ENCODE data around the gene FHOD3. TPM values are rescaled to one million over a fixed set of nuclear protein-coding genes. Genes with fewer than 3 reads are reported as not detected.

FHOD3 gene
- total RNA-seq, 1 donor from 2014 or later: not detected

DNA sequence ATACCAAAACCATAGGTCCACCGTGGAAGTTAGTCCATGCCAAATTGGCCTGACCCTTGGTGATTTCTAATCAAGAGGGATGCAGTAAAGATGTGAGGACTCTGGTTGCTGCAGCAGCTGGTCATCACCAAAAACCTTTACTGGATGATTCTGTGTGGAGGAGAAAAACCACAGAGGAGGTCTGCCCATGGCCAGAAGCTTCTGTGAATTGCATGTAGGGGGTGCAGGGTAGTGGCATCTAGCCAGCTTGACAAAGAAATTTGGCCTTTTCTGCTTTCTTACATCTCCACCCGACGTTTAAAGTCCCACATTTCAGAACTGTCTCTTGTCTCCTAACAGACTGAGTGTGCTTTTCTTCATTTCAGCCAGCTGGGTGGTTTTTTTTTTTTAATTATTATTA, 351.3 kb downstream of the FHOD3 start:
- DNase-seq (ENCODE audit: low spot score): no peak
- Mint-ChIP-seq H3K27ac (no peak overlapping the region), H3K9me3 (no peaks in the 10 kb centered on the region), H3K4me1 (ENCODE audit: low read depth) (no peaks in the 10 kb centered on the region), H3K27me3 (ENCODE audit: insufficient read depth) (peaks cover 6% of the 10 kb centered on the region), H3K36me3 (ENCODE audit: low read depth) (no peaks in the 10 kb centered on the region), H3K4me3 (no peak overlapping the region)
- intact Hi-C loops (cut with micrococcal nuclease): no loop called here

DNA sequence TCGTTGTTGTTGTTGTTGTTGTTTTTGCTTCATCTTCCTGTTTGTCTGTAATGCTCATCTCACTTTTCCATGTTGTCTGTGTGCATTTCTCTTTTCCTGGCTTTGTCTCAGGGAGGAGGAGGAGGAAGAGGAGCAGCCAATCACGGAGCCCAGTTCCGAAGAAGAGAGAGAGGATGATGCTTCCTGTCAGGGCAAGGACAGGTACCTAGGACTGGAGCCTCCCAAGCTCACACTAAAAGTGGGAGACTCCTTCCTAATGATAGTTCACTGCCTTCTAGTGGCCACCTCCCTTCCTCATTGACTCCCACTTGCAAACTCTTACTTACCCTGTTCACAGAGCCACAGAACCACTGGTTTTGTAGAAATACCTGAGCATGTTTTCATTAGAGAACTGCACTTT, 351.7 kb downstream of the FHOD3 start:
- H3K27me3 Mint-ChIP-seq (ENCODE audit: insufficient read depth): peaks cover 6% of the 10 kb centered on the region
- H3K9me3 Mint-ChIP-seq: no peaks in the 10 kb centered on the region
- H3K27ac Mint-ChIP-seq: no peak overlapping the region
- H3K36me3 Mint-ChIP-seq (ENCODE audit: low read depth): no peaks in the 10 kb centered on the region
- intact Hi-C loops (cut with micrococcal nuclease): no loop called here
- H3K4me3 Mint-ChIP-seq: no peak overlapping the region
- no peak for DNase-seq (ENCODE audit: low spot score)
- H3K4me1 Mint-ChIP-seq (ENCODE audit: low read depth): no peaks in the 10 kb centered on the region

DNA sequence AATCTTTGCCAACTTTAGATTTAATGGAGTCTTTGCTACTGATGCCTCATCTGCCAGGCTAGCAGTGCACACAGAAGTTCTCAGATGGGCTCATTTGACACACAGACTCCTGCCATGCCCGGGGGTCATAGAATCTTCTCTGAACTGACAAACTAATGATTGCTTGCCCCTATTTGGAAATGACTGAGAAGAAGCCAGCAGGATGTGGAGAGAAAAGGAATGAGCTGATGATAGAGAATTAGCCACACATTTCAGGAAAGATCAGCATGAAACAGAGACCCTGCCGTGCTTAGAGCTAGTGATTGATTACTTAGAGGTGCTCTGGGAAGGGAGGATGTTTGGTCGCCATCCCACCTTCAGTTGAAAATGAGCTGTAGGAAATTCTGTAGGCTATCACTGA, 352.8 kb downstream of the FHOD3 start:
- no peak for DNase-seq (ENCODE audit: low spot score)
- no peaks in the 10 kb centered on the region for H3K36me3 Mint-ChIP-seq (ENCODE audit: low read depth)
- intact Hi-C loops (cut with micrococcal nuclease): no loop called here
- no peaks in the 10 kb centered on the region for H3K9me3 Mint-ChIP-seq
- H3K4me3 Mint-ChIP-seq: no peak overlapping the region
- H3K27ac Mint-ChIP-seq: no peak overlapping the region
- H3K4me1 Mint-ChIP-seq (ENCODE audit: low read depth): no peaks in the 10 kb centered on the region
- peaks cover 6% of the 10 kb centered on the region for H3K27me3 Mint-ChIP-seq (ENCODE audit: insufficient read depth)

DNA sequence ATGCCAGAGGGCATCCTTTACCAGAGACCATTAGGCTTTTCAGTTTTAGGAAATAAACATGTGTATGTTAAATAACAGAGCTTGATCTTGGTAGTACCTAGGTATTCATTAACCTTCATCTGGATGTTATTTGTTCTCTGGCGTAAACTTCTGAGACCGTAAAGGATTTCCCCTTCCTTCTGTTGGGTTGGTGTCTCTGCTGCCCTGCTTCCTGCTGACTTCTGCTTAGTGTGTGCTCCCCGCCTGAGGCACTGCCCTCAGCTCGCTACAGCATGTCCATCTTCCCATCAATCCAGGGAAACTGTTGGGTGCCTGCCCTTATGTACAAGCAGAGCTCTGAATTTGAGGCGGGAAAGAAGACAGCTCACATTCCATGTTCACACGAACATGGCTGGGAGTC, 353.4 kb downstream of the FHOD3 start:
- intact Hi-C loops (cut with micrococcal nuclease): no loop called here
- H3K4me1 Mint-ChIP-seq (ENCODE audit: low read depth): no peaks in the 10 kb centered on the region
- H3K27ac Mint-ChIP-seq: no peak overlapping the region
- no peak overlapping the region for H3K4me3 Mint-ChIP-seq
- DNase-seq (ENCODE audit: low spot score): no peak
- peaks cover 6% of the 10 kb centered on the region for H3K27me3 Mint-ChIP-seq (ENCODE audit: insufficient read depth)
- H3K36me3 Mint-ChIP-seq (ENCODE audit: low read depth): no peaks in the 10 kb centered on the region
- H3K9me3 Mint-ChIP-seq: no peaks in the 10 kb centered on the region

DNA sequence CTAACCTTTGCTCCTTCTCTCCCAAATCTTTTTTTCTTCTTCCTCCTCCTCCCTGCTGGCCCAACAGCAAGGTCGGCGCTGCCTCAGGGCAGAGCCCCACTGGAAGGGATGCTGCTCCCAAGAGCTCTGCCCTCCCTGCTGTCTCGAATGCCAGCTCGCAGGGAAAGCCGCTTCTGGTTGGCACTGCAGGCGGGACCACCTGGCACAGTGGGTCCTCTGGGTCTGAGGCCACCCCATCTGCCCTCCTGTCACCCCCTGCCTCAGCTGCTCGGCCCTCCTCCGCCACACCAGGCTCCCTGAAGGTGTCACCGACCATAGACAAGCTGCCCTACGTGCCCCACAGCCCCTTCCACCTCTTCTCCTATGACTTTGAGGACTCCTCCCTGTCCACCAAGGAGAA, 355.0 kb downstream of the FHOD3 start:
- intact Hi-C loops (cut with micrococcal nuclease): no loop called here
- Mint-ChIP-seq H3K4me3 (no peak overlapping the region), H3K27me3 (ENCODE audit: insufficient read depth) (peaks cover 6% of the 10 kb centered on the region)

DNA sequence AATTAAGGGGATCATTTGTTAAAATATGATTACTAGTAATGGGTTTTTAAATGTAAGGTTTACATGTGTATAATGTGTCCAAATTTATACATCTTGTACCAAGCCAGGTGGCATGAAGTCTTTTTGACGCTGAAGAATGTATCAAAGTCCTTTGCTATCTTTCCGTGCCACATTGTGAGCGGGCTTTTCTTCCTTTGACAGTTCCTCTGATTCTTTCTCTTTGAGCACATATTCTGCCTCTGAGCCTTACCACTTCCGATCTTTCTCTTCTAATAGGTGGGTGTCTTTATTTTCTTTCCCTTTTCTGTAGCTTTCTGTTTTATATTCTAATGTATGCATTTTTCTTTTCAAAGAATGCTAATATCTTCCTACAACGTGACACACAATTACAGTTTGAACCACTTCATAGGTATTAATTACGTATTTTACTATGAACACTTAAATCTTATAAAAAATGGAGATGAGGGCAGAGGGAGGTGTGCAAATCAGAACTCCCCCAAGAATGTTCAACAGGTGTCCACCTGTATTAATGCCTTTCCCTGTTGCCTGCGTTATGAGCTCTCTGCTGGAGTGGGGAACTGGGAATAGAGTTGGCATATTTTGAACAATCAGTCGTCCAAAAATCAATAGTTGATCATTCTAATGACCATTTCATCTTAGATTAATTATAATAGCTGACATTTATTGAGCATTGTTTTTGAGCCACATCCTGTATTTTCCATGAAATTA, 355.8 kb downstream of the FHOD3 start:
- Mint-ChIP-seq H3K4me3 (no peak overlapping the region), H3K36me3 (ENCODE audit: low read depth) (no peaks in the 10 kb centered on the region), H3K27ac (no peak overlapping the region), H3K9me3 (no peaks in the 10 kb centered on the region), H3K27me3 (ENCODE audit: insufficient read depth) (peaks cover 6% of the 10 kb centered on the region), H3K4me1 (ENCODE audit: low read depth) (no peaks in the 10 kb centered on the region)
- intact Hi-C loops (cut with micrococcal nuclease): no loop called here
- DNase-seq (ENCODE audit: low spot score): no peak

More for the DNA sequence above, 355.0 kb downstream of the FHOD3 start:
- no peak overlapping the region for H3K27ac Mint-ChIP-seq
- no peaks in the 10 kb centered on the region for H3K4me1 Mint-ChIP-seq (ENCODE audit: low read depth)
- DNase-seq (ENCODE audit: low spot score): no peak
- no peaks in the 10 kb centered on the region for H3K36me3 Mint-ChIP-seq (ENCODE audit: low read depth)
- H3K9me3 Mint-ChIP-seq: no peaks in the 10 kb centered on the region

DNA sequence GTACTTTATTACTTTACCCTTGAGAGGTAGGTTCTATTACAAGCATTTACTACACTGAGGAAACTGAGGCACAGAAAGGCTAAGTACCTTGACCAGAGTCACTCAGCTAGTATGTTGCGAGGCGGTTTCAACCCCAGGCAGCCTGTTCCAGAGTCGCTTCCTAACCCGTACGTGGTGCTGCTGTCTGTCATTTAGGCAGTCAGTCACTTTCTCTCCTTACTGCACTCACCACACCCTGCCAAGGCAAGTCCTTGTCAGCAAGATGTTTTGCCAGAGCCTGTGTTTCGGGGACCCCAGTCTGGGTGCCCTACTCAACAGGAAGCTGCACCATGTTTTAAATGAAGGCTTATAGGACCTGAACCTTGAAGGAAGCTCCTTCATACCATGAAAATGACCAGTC, 356.4 kb downstream of the FHOD3 start:
- Mint-ChIP-seq H3K4me3 (no peak overlapping the region), H3K4me1 (ENCODE audit: low read depth) (no peaks in the 10 kb centered on the region), H3K36me3 (ENCODE audit: low read depth) (no peaks in the 10 kb centered on the region), H3K27me3 (ENCODE audit: insufficient read depth) (peaks cover 6% of the 10 kb centered on the region), H3K27ac (no peak overlapping the region), H3K9me3 (no peaks in the 10 kb centered on the region)
- no peak for DNase-seq (ENCODE audit: low spot score)
- intact Hi-C loops (cut with micrococcal nuclease): no loop called here

DNA sequence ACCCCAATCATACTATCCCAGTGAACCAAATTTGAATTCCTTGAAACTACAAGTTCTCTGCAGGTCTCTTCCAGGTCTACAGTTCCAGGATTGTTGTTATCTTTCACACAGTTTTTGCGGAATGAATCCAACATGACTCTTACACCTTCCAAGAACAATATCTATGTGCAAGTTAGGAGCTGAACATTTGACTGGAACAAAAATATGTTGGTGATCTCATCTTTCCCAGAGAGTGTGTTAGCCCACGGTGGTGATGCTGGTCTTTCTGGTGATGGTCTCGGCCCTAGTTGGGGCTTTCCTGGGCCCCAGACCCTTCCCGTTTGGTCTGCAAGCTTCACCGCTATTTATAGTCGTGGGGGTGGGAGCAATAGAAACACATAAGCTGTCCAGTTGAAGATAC, 357.6 kb downstream of the FHOD3 start:
- Mint-ChIP-seq H3K27ac (no peak overlapping the region), H3K9me3 (no peaks in the 10 kb centered on the region), H3K27me3 (ENCODE audit: insufficient read depth) (peaks cover 6% of the 10 kb centered on the region), H3K4me1 (ENCODE audit: low read depth) (no peaks in the 10 kb centered on the region), H3K36me3 (ENCODE audit: low read depth) (no peaks in the 10 kb centered on the region), H3K4me3 (no peak overlapping the region)
- DNase-seq (ENCODE audit: low spot score): no peak
- intact Hi-C loops (cut with micrococcal nuclease): loop anchor here (5.0 kb wide), 1 partner anchor 942 kb away; no protein-coding TSS in a partner anchor

DNA sequence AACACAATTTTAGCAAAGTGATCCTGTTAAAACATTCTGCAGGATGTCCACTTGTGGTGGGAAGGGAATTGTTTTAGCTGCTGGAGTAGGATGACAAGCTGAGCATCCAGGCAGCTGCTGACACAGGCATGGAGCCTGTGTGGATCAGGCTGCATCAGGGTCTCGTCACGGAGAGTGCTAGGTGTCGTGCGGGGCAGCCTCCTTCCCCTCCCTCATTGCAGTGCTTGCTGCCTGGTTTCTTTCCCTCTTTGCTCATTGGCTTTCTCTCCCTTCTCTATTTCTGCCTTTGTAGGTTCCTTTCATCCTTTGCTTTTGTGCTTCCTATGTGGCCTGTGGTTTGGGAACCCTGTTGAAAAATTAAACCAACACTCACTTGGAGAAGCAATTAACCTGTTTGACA, 358.4 kb downstream of the FHOD3 start:
- no peaks in the 10 kb centered on the region for H3K36me3 Mint-ChIP-seq (ENCODE audit: low read depth)
- no peak overlapping the region for H3K27ac Mint-ChIP-seq
- no peaks in the 10 kb centered on the region for H3K4me1 Mint-ChIP-seq (ENCODE audit: low read depth)
- intact Hi-C loops (cut with micrococcal nuclease): loop anchor here (5.0 kb wide), 1 partner anchor 941 kb away; no protein-coding TSS in a partner anchor
- H3K27me3 Mint-ChIP-seq (ENCODE audit: insufficient read depth): peaks cover 4% of the 10 kb centered on the region
- no peak overlapping the region for H3K4me3 Mint-ChIP-seq
- DNase-seq (ENCODE audit: low spot score): no peak
- no peaks in the 10 kb centered on the region for H3K9me3 Mint-ChIP-seq

DNA sequence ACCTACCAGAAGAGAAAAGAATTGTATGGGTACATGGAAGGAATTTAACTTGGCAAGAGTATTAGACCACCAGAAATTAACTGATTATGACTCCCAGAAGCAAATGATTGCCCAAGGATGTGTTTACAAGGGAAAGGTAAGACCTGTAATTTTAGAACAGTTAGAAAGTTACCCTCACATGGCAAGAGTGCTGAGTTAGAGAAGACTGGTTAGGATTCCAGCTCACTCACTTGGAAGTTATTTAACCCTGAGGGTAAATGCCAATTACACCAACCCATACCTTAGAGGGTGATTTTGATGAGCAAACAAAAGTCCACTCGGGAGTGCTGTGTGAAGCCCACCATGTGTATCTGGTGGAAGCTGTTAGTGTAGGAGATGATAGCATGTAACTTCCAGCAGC, 361.1 kb downstream of the FHOD3 start:
- no peak for DNase-seq (ENCODE audit: low spot score)
- intact Hi-C loops (cut with micrococcal nuclease): loop anchor here (5.0 kb wide), 1 partner anchor 939 kb away; no protein-coding TSS in a partner anchor
- Mint-ChIP-seq H3K27me3 (ENCODE audit: insufficient read depth) (no peaks in the 10 kb centered on the region), H3K4me1 (ENCODE audit: low read depth) (no peaks in the 10 kb centered on the region), H3K36me3 (ENCODE audit: low read depth) (no peaks in the 10 kb centered on the region), H3K4me3 (no peak overlapping the region), H3K27ac (no peak overlapping the region), H3K9me3 (no peaks in the 10 kb centered on the region)

DNA sequence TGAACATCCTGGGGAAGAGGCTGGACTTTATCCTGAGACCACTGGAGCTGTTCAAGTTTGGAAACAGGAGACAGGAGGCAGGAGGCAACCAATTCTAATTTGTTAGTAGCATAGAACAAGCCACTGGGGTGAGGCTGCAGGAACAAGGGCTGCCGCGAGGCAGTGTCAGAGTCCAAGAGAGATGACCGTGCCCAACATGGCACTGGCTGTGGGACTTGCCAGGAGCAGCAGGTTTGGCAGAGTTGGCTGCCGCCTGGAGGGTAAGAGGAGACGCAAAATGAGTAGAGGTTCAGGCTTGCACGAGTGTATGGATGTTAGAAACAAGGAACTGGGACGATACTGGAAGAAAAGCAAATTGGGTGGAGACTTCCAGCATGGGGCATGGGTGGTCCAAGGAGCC, 362.8 kb downstream of the FHOD3 start:
- no peaks in the 10 kb centered on the region for H3K36me3 Mint-ChIP-seq (ENCODE audit: low read depth)
- H3K27ac Mint-ChIP-seq: no peak overlapping the region
- no peaks in the 10 kb centered on the region for H3K4me1 Mint-ChIP-seq (ENCODE audit: low read depth)
- no peaks in the 10 kb centered on the region for H3K27me3 Mint-ChIP-seq (ENCODE audit: insufficient read depth)
- intact Hi-C loops (cut with micrococcal nuclease): no loop called here
- no peaks in the 10 kb centered on the region for H3K9me3 Mint-ChIP-seq
- DNase-seq (ENCODE audit: low spot score): no peak
- no peak overlapping the region for H3K4me3 Mint-ChIP-seq

DNA sequence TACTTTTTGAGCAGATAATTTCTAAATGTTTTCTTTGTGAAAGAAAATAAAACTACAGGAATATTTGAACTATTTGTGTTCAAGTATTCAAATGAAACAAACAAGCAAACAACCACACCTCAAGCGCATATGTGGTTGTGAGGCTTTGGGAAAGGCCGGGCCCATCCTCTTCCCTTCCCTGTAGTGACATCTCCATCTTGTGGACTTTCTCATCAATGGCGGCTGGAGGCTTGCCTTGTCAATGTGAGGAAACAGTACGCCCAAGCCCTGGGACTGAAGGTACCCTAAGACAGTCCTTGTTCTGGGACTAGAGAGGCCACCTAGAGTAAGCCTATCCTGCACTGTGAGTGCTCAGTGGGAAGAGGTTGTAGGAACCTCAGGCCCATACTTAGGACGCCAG, 364.5 kb downstream of the FHOD3 start:
- Mint-ChIP-seq H3K9me3 (no peaks in the 10 kb centered on the region), H3K4me1 (ENCODE audit: low read depth) (no peaks in the 10 kb centered on the region), H3K27ac (no peak overlapping the region), H3K36me3 (ENCODE audit: low read depth) (no peaks in the 10 kb centered on the region), H3K27me3 (ENCODE audit: insufficient read depth) (no peaks in the 10 kb centered on the region), H3K4me3 (no peak overlapping the region)
- intact Hi-C loops (cut with micrococcal nuclease): no loop called here
- DNase-seq (ENCODE audit: low spot score): no peak

DNA sequence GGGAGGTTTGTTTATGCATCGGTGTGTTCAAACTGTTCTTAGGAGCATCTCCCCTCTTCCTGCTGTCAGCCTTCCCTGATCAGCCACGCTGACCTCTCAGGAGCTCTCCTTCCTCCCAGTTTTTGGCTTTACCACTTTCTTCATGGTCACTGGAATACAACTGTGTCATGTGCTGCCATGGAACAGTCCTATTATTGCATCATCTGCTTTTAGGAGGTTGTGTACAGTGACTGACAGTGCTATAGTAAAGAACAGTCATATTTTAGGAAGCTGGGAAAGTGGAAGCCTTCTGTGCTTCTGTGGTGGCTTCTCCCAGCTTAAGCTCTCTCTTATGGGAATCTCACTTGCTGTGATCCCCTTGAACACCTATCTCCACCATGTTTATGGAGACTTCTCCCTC, 365.8 kb downstream of the FHOD3 start:
- no peaks in the 10 kb centered on the region for H3K4me1 Mint-ChIP-seq (ENCODE audit: low read depth)
- no peak for DNase-seq (ENCODE audit: low spot score)
- no peaks in the 10 kb centered on the region for H3K27me3 Mint-ChIP-seq (ENCODE audit: insufficient read depth)
- no peaks in the 10 kb centered on the region for H3K9me3 Mint-ChIP-seq
- no peak overlapping the region for H3K27ac Mint-ChIP-seq
- intact Hi-C loops (cut with micrococcal nuclease): no loop called here
- H3K36me3 Mint-ChIP-seq (ENCODE audit: low read depth): no peaks in the 10 kb centered on the region
- no peak overlapping the region for H3K4me3 Mint-ChIP-seq

DNA sequence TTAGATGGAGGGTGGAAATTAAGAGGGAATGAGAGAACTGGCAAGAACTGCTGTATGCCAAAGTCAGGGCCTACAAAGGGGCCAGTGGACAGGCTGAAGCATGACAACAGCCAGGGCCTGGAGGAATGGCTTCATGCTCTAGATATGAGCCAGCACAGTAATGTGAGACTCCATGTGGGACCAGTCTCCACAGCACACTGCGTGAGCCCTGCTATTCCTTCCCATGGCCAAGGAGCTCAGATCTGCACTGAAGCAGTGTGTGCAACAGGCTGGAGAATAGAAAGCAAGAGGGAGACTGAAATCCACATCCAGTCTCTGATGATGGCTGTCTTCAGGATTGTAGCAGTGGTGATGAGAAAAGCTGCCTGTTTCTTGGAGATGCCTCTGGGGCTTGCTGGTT, 368.4 kb downstream of the FHOD3 start:
- Mint-ChIP-seq H3K27me3 (ENCODE audit: insufficient read depth) (no peaks in the 10 kb centered on the region), H3K36me3 (ENCODE audit: low read depth) (no peaks in the 10 kb centered on the region), H3K4me3 (no peak overlapping the region), H3K4me1 (ENCODE audit: low read depth) (no peaks in the 10 kb centered on the region), H3K27ac (no peak overlapping the region), H3K9me3 (no peaks in the 10 kb centered on the region)
- no peak for DNase-seq (ENCODE audit: low spot score)
- intact Hi-C loops (cut with micrococcal nuclease): no loop called here

Measured in activated T-helper 1 cell treated with anti-CD3 and anti-CD28 coated beads, Interleukin-12 subunit alpha, Interleukin-12 subunit beta, Interleukin-2, Interleukin-4 antibody, amounts not matched to agents 30 ng/mL and 10 ng/mL and 1 ng/mL, durations not matched to agents 14 hours and 24 hours and 36 hours (primary cell).